GM10847 (cell line): Measurements from ENCODE around the gene FNDC3A.

Experiments
- POLR2A ChIP-seq: IDR thresholded peaks from 2 replicates; pipeline ENCODE4 v1.6.1; 2011; ENCODE audit not compliant: insufficient read length; ENCODE audit errors: extremely low read depth

Gene FNDC3A

DNA sequence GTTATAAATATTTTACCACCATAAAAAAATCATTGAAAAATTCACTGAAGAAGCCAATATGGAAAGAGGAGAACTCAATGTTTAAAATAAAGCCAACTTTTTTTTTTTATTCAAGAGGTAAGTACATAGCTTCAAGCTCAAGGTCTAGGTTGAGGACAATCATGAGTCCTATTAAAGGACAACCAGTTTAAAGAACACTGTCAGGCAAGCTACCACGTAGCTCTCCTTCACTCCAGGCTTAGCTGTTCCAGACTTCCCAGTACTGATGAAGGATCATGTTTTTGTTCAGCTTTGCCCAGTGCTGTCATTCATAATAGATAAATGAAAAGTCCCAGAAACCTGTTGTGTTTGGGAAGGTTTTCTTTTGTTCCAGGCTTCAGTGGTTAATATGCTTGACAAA lies 234.4 kb downstream of the FNDC3A start:
- TF ChIP-seq POLR2A: no peak

DNA sequence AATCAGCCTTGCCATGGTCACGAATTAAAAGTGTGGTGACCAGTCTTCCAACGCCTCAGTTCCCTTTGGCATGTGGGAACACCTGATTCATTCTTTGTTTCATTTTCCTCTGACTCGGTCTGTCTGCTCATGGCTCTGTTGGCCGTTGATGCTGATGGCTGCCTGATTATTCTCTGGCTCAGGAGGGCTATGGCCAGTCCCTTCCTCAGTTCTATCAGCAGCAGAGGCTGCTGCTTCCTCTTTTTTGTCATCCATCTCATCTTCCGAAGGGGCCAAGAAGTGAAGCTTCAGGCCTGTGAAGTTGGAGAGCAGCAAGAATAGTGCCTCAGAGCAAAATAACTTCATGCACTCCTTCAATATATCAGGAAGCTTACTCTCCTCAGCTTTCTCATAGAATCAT lies 235.0 kb downstream of the FNDC3A start:
- TF ChIP-seq POLR2A: no peak

DNA sequence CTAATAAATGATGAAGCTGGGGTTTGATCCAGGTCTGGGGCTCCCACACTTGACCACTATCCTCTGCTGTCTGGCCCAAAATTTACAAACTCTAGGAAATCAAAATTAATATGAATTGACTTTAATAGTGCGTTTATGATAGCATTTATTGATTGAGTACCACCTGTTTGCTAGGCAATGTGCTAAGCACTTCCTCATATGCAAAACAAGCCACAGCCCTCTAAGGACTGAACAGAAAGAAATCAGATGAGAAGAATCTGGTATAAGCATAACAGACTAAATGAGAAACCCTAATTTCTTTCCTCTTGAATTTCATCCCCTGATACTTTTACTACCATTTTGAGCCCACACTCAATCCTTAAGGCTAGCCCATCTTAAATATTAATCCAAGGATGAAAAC lies 237.8 kb downstream of the FNDC3A start:
- TF ChIP-seq POLR2A: no peak

DNA sequence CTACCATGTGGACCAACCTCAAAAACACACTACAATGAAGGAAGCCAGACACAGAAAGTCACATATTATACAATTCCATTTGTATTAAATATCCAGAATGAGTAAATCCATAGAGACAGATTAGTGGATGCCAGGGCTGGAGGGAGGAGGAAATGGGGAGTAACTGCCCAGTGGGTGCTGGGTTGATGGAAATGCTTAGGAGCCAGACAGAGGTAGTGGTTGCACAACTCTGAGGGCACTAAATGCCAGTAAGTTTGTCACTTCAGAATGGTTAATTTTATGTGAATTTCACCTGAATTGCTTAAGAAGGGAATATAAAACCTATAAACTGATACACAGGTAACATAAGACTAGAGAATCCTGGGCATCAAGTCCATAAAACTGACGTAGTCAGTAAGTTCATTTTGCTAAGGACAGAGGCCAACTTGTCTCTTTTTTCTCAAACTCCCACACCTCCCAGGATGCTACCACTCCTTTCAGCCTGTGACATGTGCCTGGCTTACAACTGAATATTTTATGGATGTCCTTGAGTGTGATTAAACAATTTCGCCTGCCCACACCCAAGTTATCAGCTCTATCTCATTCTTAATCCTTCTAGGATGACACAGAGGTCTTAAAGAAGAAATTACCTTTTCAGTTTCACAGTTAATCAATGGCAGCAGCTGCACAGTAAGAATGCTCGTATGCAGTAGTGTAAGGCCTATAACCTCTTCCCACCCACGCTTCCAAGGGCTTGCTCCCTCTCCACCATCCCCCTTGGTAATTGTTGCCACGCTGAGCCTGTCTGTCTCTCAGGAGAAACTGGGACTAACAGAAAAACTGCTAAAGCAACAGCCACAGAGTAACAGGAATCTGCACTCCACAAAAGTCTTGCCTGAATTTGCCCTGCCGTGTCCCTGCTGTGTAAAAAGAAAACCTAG lies 238.5 kb downstream of the FNDC3A start:
- no peak for TF ChIP-seq POLR2A

DNA sequence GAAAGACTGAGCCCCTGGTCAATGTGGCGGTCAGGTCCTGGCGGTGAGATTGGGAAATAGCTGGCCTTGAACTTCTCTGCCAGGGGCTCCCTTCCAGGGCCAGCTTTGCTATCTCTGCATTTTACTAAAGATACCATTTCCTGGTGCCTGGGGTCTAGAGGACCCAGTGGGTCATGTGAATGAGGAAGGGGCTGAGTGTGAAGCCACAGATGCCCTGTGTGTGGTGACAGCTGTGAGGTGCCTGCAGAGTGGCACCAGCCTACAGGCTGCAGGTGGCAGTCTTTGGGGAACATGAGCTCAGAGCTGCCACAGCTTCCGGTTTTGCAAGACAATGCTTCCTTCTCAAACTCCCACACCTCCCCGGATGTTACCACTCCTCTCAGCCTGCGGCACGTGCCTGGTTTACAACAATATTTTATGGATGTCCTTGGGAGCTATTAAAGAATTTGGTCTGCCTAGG lies 239.2 kb downstream of the FNDC3A start:
- no peak for TF ChIP-seq POLR2A

DNA sequence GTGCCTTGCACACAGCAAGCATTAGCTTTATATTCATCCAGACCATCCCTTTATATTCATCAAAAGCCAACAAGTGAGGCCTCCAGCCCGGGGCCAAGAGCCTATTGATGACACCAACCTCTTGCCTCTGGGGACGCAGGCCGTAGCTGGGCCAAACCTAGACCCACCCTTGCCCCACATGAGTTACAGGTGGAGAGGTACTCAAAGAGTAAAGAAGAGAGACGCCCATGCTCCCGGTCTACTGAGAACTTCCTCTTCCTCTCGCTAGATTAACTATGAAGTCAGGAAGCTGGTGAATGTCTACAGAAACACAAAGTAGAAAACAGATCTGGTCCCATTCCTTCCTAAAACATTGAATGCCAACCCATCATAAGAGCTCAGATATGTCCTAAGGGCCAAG lies 240.6 kb downstream of the FNDC3A start:
- TF ChIP-seq POLR2A: no peak

DNA sequence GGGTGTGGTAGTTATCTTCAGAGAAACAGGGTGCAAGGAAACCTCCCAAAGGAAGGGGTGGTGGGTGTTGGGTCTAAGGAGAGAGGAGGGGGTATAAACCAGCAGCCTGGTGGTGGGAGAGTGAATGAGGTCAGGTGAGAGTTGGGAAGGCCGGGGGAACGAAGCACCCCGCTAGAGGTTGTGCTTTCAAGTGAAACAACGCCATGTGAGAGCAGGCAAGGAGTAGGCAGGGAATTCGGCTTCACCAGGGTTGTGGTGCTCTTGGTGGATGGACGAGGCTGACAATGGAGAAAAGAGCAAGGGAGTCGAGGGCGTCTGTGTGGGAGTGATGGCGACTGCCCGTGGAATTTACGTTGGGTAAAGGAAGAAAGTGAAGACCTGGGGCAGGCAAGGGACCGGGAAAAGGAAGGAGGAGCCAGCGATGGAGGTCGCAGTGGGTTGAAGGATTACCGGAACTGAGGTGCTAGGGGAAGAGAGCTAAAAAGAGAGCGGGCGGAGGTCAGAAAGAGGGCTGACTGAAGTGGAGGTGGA lies 242.3 kb downstream of the FNDC3A start:
- no peak for TF ChIP-seq POLR2A

DNA sequence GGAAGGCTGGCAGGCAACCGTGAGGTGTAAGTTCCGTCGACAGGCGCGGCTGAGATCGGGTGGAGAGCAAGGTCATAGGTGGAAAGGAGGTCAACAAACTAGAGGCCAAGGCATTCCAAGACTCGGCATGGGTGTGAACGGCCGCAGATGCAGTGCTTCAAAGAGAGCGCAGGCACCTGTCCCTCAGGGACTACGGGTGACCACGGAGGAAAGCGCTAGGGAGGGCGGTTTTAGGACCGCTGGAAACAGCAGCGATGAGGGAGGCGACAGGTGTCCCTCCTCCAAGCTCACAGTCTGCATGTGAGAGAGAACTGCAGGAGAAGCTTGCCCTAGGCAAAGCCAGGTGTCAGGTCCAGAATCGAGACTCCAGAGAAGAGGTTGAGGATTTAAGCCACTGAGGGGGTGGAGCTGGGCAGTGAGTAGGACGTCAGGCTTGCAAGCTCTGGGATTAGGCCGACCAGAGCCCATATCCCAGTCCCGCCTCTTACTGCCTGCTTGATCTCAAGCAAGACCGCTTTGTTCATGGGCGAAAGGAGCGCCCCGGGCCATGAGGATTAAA lies 242.9 kb downstream of the FNDC3A start:
- TF ChIP-seq POLR2A: no peak

DNA sequence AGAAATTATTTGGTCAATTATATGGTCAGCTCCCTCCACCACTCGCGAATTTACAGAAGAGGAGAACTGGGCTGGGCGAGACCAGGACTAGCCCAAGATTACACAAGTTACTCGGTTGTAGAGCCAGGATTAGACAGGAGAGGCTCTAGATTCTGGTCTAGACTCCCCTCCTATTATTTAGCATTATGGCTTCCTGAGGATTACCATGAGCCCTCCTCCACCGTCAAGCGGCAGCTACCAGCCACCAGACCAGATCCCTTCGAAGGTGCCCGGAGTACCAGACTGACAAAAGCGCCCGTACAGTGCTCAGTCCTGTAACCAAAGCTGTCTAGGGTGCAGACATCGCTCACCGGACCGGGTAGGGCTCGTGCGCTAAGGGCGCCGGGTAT lies 243.9 kb downstream of the FNDC3A start:
- no peak for TF ChIP-seq POLR2A

DNA sequence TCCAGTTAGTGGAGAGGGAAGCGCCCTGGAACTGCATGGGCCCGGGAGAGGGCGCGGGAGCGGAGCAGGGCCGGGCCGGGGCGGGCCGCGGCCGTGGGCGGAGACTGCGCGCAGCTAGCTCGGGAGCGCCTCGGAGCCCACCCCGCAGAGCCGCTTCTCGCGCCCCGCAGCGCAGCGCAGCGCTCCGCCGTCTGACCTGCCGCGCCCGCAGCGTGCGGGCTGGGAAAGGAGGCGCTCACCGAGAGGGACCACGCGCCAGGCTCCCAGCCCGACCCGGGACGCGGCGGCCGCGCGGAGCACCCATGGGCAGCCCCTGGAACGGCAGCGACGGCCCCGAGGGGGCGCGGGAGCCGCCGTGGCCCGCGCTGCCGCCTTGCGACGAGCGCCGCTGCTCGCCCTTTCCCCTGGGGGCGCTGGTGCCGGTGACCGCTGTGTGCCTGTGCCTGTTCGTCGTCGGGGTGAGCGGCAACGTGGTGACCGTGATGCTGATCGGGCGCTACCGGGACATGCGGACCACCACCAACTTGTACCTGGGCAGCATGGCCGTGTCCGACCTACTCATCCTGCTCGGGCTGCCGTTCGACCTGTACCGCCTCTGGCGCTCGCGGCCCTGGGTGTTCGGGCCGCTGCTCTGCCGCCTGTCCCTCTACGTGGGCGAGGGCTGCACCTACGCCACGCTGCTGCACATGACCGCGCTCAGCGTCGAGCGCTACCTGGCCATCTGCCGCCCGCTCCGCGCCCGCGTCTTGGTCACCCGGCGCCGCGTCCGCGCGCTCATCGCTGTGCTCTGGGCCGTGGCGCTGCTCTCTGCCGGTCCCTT lies 244.5 kb downstream of the FNDC3A start, which contains the start of gene MLNR:
Gene MLNR, plus strand, starts transcription at position 303 of the 820 bp plus-strand sequence. Its CDS starts 0 bp downstream, at position 303.
- no peak for TF ChIP-seq POLR2A

DNA sequence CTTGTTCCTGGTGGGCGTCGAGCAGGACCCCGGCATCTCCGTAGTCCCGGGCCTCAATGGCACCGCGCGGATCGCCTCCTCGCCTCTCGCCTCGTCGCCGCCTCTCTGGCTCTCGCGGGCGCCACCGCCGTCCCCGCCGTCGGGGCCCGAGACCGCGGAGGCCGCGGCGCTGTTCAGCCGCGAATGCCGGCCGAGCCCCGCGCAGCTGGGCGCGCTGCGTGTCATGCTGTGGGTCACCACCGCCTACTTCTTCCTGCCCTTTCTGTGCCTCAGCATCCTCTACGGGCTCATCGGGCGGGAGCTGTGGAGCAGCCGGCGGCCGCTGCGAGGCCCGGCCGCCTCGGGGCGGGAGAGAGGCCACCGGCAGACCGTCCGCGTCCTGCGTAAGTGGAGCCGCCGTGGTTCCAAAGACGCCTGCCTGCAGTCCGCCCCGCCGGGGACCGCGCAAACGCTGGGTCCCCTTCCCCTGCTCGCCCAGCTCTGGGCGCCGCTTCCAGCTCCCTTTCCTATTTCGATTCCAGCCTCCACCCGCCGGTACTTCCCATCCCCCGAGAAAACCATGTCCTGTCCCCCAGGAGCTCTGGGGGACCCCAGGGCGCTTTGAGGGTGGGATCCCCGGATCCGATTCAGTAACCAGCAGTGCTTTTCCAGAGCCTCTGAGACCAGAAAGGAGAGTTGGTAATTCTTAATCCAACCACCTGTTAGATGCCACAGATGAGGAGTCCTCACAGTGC lies 245.3 kb downstream of the FNDC3A start:
- TF ChIP-seq POLR2A: no peak

DNA sequence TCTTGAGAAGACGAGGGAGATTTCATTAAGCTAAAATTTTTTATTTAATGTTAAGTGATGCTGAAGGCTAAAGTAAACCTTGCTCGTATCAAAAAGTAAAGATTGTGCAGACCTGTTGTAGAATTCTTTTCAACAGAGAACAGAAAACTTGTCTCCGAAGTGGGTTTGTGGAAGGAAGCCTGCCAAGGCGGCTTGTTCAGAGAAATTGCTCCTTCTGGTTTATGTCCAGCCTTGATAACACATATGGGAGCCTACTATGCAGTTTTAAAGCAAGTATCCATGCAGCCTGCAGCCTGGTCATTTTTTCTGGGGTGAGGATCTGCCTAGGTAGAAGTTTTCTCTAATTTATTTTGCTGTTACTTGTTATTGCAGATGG lies 245.9 kb downstream of the FNDC3A start:
- no peak for TF ChIP-seq POLR2A

DNA sequence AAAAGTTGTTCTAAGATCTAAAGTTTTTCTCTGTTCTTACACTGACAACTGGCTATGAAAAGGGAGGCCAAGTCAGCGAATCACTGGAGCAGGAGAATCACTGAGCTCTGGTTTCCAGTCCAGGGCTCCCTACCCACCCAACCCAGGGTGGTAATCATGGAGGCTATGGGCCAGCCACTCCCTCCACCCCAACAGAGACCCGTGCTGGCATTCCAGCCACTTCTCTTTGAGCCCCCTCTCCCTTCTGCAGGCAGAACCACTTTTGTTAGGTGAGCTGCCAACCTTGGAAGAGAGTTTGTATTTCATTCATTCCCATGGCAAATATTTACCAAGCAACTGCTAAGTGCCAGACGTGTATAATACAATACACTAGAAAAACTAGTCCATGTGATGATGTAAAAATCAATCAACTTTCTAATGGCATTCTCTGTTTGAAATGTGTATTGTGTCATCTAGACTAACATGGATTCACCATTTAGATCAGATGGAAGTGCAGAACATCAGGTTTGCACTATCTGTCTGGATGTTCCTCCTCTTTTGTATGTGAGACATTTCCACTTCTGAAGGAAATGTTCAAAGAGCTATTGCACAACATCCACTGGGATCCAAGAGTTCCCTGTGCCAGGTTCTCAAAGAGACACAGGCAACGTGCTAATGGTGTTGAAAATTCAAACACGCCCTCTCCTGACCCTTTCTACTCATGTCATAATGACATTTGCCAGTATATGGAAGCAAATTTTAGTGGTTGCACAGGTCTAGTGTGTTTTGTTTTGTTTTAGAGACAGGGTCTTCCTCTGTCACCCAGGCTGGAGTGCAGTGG lies 249.7 kb downstream of the FNDC3A start:
- no peak for TF ChIP-seq POLR2A

DNA sequence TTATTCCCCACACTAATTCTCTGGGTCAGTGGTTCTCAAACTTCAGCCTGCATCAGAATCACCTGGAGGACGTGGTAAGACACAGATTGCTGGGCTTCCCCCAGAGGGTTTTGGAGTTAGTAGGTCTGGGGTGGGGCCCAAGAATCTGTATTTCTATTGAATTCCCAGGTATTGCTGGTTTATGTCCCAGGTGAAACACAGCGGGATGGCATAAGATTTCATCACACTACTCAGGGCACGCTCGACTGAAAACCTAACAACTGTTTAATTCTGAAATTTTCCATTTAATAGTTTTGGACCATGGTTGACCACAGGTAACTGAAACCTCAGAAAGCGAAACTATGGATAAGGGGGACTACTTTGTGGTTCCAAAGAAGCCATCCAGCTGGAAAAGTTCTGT lies 250.9 kb downstream of the FNDC3A start:
- TF ChIP-seq POLR2A: no peak
